WERI-Rb-1 (cell line): ENCODE results near the gene CNR2.

ENCODE experiments used
- DNase-seq: peaks from one replicate; pipeline ENCODE4 v3.0.0-alpha.2; 2020
- H3K27ac ChIP-seq: fragments of 250-450 bp; sonication (Bioruptor Pico); 2 replicates; pipeline ENCODE4 v1.5.1; 2020; ENCODE audit warnings: mild to moderate bottlenecking, moderate library complexity
- H3K27me3 ChIP-seq: fragments of 250-450 bp; sonication (Bioruptor Pico); 2 replicates; pipeline ENCODE4 v1.5.1; 2021; ENCODE audit warnings: mild to moderate bottlenecking, low read depth, moderate library complexity; ENCODE audit not compliant: insufficient read depth, severe bottlenecking
- H3K36me3 ChIP-seq: fragments of 250-450 bp; sonication (Bioruptor Pico); 2 replicates; pipeline ENCODE4 v1.5.1; 2020; ENCODE audit warnings: mild to moderate bottlenecking, moderate library complexity
- H3K4me3 ChIP-seq: 2 replicates; pipeline ENCODE4 v1.5.1; 2011; ENCODE audit warnings: low read depth, mild to moderate bottlenecking, control low read depth, low read length
- H3K9me3 ChIP-seq: fragments of 250-450 bp; sonication (Bioruptor Pico); 2 replicates; pipeline ENCODE4 v1.5.1; 2021; ENCODE audit warnings: mild to moderate bottlenecking, moderate library complexity; ENCODE audit not compliant: severe bottlenecking
- TF ChIP-seq, protein P1 (sequence below): IDR thresholded peaks from 2 replicates; pipeline ENCODE4 v1.5.1; 2011; ENCODE audit warnings: low read depth, mild to moderate bottlenecking, control low read depth, inconsistent platforms, low read length

CNR2 gene

DNA sequence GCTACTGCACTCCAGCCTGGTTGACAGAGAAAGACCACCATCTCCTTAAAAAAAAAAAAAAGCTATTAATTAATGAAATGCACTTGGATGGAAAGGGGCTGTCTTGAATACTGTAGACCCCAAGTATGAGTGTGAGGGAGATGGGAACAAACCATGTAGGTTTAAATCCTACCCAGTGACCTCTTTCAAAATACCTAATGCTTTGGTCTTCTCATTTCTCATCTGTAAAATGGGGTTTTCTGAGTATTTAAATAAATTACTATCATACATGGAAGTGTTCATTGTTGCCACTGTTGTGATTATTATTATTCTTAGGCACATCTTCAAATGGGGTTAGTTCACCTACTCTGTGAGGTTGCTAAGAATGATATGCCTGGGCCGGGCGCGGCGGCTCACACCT lies 27.9 kb downstream of the CNR2 start:
- H3K27me3 ChIP-seq = no peaks in the 10 kb centered on the region
- no peak for DNase-seq
- no peaks in the 10 kb centered on the region for H3K9me3 ChIP-seq
- H3K27ac ChIP-seq = no peak overlapping the region
- no peaks in the 10 kb centered on the region for H3K36me3 ChIP-seq
- H3K4me3 ChIP-seq = no peak overlapping the region
- TF ChIP-seq, protein P1, sequence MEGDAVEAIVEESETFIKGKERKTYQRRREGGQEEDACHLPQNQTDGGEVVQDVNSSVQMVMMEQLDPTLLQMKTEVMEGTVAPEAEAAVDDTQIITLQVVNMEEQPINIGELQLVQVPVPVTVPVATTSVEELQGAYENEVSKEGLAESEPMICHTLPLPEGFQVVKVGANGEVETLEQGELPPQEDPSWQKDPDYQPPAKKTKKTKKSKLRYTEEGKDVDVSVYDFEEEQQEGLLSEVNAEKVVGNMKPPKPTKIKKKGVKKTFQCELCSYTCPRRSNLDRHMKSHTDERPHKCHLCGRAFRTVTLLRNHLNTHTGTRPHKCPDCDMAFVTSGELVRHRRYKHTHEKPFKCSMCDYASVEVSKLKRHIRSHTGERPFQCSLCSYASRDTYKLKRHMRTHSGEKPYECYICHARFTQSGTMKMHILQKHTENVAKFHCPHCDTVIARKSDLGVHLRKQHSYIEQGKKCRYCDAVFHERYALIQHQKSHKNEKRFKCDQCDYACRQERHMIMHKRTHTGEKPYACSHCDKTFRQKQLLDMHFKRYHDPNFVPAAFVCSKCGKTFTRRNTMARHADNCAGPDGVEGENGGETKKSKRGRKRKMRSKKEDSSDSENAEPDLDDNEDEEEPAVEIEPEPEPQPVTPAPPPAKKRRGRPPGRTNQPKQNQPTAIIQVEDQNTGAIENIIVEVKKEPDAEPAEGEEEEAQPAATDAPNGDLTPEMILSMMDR = no peak

DNA sequence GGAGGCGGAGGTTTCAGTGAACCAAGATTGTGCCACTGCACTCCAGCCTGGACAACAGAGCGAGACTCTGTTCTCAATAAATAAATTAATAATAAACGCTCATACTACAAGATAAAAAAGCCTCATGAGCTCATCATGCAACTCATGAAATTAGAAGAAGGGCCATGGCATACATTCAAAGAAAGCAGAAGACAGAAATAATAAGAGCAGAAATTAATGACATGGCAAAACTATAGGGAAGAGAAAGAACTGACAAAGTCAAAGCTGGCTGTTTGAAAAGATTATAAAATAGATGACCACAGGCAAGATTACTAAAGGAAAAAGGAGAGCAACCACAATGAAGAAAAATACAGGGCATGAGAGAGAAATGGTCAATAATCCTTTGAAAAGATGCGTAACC lies 30.4 kb downstream of the CNR2 start:
- no peaks in the 10 kb centered on the region for H3K27me3 ChIP-seq
- no peaks in the 10 kb centered on the region for H3K36me3 ChIP-seq
- TF ChIP-seq, protein P1 = no peak
- peaks cover 14% of the 10 kb centered on the region for H3K9me3 ChIP-seq
- DNase-seq = no peak
- H3K27ac ChIP-seq = no peak overlapping the region
- no peak overlapping the region for H3K4me3 ChIP-seq

DNA sequence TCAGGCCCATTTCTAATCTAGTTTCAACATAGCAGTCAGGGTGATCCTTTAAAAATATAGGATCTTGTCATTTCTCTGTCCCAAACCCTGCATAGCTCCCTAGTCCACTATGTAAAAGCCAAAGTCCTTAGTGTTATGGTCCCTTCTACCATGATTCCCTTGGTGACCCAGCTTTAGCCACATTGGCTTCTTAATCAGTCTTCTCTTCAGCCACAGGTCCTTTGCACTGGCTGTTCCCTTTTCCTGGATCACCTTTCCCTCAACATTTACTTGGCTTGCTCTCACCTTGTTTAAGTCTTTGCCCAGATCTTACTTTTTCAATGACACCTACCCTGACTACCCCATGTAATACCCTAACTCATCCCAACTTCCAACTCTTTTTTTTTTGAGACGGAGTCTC lies 33.4 kb downstream of the CNR2 start:
- H3K4me3 ChIP-seq = no peak overlapping the region

DNA sequence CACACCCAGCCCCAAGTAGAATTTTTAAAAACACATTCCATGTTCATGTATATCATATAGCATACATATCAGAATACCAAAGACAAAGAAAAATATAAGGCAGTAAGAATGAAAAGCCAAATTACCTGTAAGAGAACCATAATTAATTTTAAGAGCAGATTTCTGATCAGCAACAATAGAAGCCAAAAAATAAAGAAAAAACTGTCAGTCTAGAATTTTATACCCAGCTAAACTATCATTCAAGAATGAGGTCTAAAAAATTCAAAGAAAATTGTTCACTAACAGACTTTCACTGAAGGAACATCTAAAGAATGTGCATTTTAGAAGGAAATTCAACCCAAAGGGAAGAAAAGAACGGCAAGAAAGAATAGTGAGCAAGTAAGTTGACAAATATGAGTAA lies 34.5 kb downstream of the CNR2 start:
- no peak overlapping the region for H3K4me3 ChIP-seq
- DNase-seq = no peak
- H3K27me3 ChIP-seq = no peaks in the 10 kb centered on the region
- H3K9me3 ChIP-seq = peaks cover 14% of the 10 kb centered on the region
- TF ChIP-seq, protein P1 = no peak
- no peak overlapping the region for H3K27ac ChIP-seq
- H3K36me3 ChIP-seq = no peaks in the 10 kb centered on the region

More for the DNA sequence above, 33.4 kb downstream of the CNR2 start:
- no peak overlapping the region for H3K27ac ChIP-seq
- no peak for DNase-seq
- TF ChIP-seq, protein P1 = no peak
- no peaks in the 10 kb centered on the region for H3K36me3 ChIP-seq
- H3K27me3 ChIP-seq = no peaks in the 10 kb centered on the region
- peaks cover 14% of the 10 kb centered on the region for H3K9me3 ChIP-seq

DNA sequence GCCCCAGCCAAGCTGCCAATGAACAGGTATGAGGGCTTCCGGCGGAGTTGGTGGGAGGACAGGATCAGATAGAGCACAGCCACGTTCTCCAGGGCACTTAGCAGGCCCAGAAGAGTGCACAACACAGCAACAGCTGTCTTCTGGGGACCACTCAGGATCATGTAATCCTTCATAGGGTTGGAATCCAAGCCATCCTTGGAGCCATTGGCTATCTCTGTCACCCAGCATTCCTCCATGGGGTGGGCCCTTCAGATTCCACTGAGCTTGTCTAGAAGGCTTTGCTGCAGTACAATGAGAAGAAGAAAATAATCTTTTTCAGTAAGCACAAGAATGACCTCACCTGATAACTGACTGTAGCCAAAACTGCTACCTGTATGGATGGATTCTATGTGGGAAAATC lies 37.8 kb downstream of the CNR2 start:
- Histone ChIP-seq H3K27me3 (no peaks in the 10 kb centered on the region), H3K4me3 (no peak overlapping the region), H3K36me3 (no peaks in the 10 kb centered on the region), H3K27ac (no peak overlapping the region), H3K9me3 (peaks cover 14% of the 10 kb centered on the region)
- DNase-seq = no peak
- TF ChIP-seq, protein P1 = no peak

DNA sequence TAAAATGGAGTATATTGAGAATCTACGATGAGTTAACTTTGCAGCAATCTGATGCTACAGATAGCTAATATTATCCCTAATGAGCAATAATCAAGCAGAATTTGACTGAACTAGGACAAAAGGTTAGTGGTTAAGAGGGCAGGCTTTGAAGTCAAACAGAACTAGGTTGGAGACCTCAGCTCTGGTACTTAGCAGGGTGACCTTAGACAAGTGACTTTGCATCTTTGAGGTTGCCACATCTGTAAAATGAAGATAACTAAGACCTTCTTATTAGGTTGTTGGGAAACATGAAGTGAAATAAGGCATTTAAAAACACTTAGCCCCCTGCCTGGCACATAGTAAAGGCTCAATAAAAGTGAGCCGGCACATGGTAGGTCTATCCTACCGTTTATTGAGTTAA lies 40.7 kb downstream of the CNR2 start:
- no peak for DNase-seq
- TF ChIP-seq, protein P1 = no peak
- H3K27ac ChIP-seq = no peak overlapping the region

More for the DNA sequence above, 40.7 kb downstream of the CNR2 start:
- Histone ChIP-seq H3K4me3 (no peak overlapping the region), H3K27me3 (no peaks in the 10 kb centered on the region), H3K36me3 (no peaks in the 10 kb centered on the region), H3K9me3 (no peaks in the 10 kb centered on the region)
